Panc1 (cell line): ENCODE data around the gene GRHL1.
"Not testable (repeated sequence)": the region's sequence is repeated elsewhere in the genome, so short reads cannot be mapped to it uniquely, and the experiment has no call there.

Experiments
- POLR2AphosphoS5 ChIP-seq: IDR thresholded peaks from 2 replicates; pipeline ENCODE4 v1.6.1; 2012; ENCODE audit warnings: mild to moderate bottlenecking, low read depth, low read length, moderate library complexity
- TF ChIP-seq, protein P1 (sequence below): fragments of 450-650 bp; IDR thresholded peaks from 2 replicates; pipeline ENCODE4 v1.5.1; 2017; ENCODE audit warnings: mild to moderate bottlenecking

DNA sequence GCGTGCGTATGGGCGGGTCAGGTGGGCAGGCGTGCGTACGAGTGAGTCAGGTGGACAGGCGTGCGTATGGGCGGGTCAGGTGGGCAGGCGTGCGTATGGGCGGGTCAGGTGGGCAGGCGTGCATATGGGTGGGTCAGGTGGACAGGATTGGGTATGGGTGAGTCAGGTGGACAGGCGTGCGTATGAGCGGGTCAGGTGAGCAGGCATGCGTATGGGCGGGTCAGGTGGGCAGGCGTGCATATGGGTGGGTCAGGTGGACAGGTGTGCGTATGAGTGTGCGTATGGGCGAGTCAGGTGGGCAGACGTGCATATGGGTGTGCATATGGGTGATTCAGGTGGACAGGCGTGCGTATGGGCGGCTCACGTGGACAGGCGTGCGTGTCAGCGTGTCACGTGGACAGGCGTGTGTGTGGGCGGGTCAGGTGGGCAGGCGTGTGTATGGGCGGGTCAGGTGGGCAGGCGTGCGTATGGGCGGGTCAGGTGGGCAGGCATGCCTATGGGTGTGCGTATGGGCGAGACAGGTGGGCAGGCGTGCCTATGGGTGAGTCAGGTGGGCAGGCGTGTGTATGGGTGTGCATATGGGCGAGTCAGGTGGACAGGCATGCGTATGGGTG is 64.0 kb downstream of the GRHL1 start:
- TF ChIP-seq, protein P1, sequence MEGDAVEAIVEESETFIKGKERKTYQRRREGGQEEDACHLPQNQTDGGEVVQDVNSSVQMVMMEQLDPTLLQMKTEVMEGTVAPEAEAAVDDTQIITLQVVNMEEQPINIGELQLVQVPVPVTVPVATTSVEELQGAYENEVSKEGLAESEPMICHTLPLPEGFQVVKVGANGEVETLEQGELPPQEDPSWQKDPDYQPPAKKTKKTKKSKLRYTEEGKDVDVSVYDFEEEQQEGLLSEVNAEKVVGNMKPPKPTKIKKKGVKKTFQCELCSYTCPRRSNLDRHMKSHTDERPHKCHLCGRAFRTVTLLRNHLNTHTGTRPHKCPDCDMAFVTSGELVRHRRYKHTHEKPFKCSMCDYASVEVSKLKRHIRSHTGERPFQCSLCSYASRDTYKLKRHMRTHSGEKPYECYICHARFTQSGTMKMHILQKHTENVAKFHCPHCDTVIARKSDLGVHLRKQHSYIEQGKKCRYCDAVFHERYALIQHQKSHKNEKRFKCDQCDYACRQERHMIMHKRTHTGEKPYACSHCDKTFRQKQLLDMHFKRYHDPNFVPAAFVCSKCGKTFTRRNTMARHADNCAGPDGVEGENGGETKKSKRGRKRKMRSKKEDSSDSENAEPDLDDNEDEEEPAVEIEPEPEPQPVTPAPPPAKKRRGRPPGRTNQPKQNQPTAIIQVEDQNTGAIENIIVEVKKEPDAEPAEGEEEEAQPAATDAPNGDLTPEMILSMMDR, result not testable (repeated sequence)
- not testable (repeated sequence) for TF ChIP-seq POLR2AphosphoS5
